ENCODE results near the gene RASGRF1. TPM values are rescaled to one million over a fixed set of nuclear protein-coding genes. Genes with fewer than 3 reads are reported as not detected.

RASGRF1 gene
- total RNA-seq, 1 donor from 2014 or later, result 0.07 TPM

DNA sequence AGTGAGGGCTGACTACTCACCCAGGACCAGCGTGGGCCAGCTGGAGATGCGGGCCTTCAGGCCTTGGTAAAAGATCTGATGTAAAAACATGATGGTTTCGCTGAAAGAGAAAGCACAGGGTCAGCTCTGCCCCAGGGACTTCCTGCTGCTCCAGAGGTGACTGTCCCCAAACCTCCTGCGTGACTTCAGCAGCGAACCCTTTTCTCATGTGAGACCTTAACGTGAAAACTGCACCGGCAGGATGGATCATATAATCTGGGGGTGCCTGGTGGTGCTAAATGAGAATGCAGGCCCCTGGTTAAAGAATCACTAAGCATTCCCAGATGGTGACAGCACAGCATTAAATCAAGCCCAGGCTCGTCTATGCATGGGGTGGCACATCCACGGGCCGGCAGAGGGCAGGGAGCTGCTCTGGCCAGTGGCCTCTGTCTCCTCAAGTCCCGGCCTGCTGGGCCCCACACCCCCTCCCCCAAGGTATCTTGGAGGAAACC, 55.4 kb downstream of the RASGRF1 start:
- H3K4me3 Mint-ChIP-seq, result no peak overlapping the region
- peaks cover 11% of the 10 kb centered on the region for H3K9me3 Mint-ChIP-seq
- no peak for DNase-seq (ENCODE audit: low spot score in 2 of 2, unreplicated experiment in 2 of 2)
- H3K4me1 Mint-ChIP-seq, result no peaks in the 10 kb centered on the region
- no peak overlapping the region for H3K27ac Mint-ChIP-seq
- no peaks in the 10 kb centered on the region for H3K36me3 Mint-ChIP-seq
- TF ChIP-seq, protein P1, sequence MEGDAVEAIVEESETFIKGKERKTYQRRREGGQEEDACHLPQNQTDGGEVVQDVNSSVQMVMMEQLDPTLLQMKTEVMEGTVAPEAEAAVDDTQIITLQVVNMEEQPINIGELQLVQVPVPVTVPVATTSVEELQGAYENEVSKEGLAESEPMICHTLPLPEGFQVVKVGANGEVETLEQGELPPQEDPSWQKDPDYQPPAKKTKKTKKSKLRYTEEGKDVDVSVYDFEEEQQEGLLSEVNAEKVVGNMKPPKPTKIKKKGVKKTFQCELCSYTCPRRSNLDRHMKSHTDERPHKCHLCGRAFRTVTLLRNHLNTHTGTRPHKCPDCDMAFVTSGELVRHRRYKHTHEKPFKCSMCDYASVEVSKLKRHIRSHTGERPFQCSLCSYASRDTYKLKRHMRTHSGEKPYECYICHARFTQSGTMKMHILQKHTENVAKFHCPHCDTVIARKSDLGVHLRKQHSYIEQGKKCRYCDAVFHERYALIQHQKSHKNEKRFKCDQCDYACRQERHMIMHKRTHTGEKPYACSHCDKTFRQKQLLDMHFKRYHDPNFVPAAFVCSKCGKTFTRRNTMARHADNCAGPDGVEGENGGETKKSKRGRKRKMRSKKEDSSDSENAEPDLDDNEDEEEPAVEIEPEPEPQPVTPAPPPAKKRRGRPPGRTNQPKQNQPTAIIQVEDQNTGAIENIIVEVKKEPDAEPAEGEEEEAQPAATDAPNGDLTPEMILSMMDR (IDR thresholded peaks at IDR 0.05; ENCODE audit: unreplicated experiment), result peak; percentile 43
- H3K27me3 Mint-ChIP-seq (ENCODE audit: low read depth), result no peaks in the 10 kb centered on the region

DNA sequence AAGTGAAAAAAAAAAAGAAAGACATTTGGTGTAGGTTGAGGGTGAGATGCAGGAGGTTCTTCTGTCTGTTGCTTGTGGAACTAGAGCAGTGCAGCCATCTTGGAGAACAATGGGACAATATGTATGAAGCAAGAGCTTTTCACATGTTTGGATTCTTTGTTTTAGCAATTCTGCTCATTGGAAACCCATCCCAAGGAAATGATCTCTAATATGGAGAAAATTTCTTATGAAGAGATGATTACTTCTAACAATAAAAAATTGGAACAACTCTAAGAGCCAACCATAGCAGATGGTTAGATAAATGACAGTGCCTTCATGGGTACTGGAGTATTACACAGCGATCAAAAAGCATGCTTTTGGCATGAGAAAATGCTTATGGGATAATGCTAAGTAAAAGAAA, 56.3 kb downstream of the RASGRF1 start:
- H3K9me3 Mint-ChIP-seq, result peaks cover 11% of the 10 kb centered on the region
- no peaks in the 10 kb centered on the region for H3K36me3 Mint-ChIP-seq
- H3K4me3 Mint-ChIP-seq, result no peak overlapping the region
- no peaks in the 10 kb centered on the region for H3K4me1 Mint-ChIP-seq
- TF ChIP-seq, protein P1 (IDR thresholded peaks at IDR 0.05; ENCODE audit: unreplicated experiment), result no peak
- no peak overlapping the region for H3K27ac Mint-ChIP-seq
- H3K27me3 Mint-ChIP-seq (ENCODE audit: low read depth), result no peaks in the 10 kb centered on the region
- DNase-seq (ENCODE audit: low spot score in 2 of 2, unreplicated experiment in 2 of 2), result no peak

DNA sequence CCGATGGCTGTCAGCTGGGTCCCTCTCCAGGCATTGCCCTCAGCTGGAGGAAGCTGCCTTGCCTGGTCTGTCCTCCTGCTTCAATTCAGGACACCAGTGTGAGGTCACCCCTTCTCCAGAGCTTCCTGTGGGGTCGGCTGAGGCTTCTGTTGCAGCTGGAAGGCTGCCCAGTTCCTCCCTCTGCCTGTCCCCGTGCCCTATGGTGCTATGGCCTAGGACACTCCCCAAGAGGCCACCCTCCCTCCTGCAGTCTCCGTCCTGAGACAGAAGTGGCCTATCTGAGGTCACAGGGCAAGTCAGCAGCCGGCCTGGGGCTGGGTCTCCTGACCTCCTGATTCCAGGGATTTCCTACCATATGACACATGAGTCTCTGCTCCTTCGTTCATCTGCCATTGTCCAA, 57.9 kb downstream of the RASGRF1 start:
- Mint-ChIP-seq H3K27me3 (ENCODE audit: low read depth) (peaks cover 2% of the 10 kb centered on the region), H3K36me3 (no peaks in the 10 kb centered on the region), H3K27ac (no peak overlapping the region), H3K4me1 (no peaks in the 10 kb centered on the region), H3K4me3 (no peak overlapping the region), H3K9me3 (peaks cover 11% of the 10 kb centered on the region)
- no peak for DNase-seq (ENCODE audit: low spot score in 2 of 2, unreplicated experiment in 2 of 2)
- TF ChIP-seq, protein P1 (IDR thresholded peaks at IDR 0.05; ENCODE audit: unreplicated experiment), result no peak

DNA sequence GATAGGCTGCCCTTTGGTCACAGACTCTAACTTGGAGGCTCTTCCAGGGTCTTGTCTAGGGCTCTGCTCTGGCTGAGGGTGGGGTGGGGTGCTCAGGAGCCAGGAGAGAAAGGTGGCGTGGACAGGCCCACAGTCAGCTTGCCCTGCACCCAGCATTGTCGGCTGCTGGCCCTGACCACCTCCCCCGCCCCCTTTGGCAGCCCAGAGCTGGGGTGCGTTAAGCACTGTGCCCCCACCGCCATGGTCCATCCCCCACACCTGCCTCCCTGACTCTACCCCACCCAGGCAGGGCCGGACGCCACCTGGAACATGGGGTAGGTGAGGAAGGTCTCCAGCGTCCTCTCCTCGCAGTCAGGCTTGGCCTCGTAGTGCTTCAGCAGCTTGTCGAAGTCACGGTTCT, 58.8 kb downstream of the RASGRF1 start:
- no peak for DNase-seq (ENCODE audit: low spot score in 2 of 2, unreplicated experiment in 2 of 2)
- no peak overlapping the region for H3K4me3 Mint-ChIP-seq
- no peak overlapping the region for H3K27ac Mint-ChIP-seq
- H3K9me3 Mint-ChIP-seq, result peaks cover 8% of the 10 kb centered on the region
- peaks cover 2% of the 10 kb centered on the region for H3K27me3 Mint-ChIP-seq (ENCODE audit: low read depth)
- no peaks in the 10 kb centered on the region for H3K36me3 Mint-ChIP-seq
- TF ChIP-seq, protein P1 (IDR thresholded peaks at IDR 0.05; ENCODE audit: unreplicated experiment), result no peak
- H3K4me1 Mint-ChIP-seq, result no peaks in the 10 kb centered on the region

DNA sequence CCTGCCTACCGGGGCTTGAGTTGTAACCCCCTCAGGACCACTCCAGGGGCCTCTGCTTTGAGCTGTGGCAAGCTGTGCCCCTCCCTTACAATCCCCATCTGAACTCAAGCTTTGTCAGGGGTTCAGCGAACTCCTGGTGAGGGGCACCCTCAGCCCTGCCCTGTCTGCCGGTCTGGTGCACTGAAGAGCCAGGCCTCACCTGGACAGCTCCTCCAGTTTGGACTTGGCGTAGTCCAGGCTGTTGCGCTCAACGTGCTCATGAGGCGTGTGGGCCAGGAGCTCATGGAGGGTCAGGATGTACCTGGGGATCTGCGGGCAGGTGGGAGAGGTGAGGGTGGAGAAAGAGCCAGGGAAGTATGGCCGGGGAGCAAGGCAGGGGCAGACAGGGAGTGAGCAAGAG, 59.4 kb downstream of the RASGRF1 start:
- Mint-ChIP-seq H3K27me3 (ENCODE audit: low read depth) (peaks cover 2% of the 10 kb centered on the region), H3K4me3 (no peak overlapping the region), H3K36me3 (no peaks in the 10 kb centered on the region), H3K4me1 (no peaks in the 10 kb centered on the region), H3K27ac (no peak overlapping the region), H3K9me3 (peaks cover 8% of the 10 kb centered on the region)
- TF ChIP-seq, protein P1 (IDR thresholded peaks at IDR 0.05; ENCODE audit: unreplicated experiment), result no peak
- DNase-seq (ENCODE audit: low spot score in 2 of 2, unreplicated experiment in 2 of 2), result no peak

DNA sequence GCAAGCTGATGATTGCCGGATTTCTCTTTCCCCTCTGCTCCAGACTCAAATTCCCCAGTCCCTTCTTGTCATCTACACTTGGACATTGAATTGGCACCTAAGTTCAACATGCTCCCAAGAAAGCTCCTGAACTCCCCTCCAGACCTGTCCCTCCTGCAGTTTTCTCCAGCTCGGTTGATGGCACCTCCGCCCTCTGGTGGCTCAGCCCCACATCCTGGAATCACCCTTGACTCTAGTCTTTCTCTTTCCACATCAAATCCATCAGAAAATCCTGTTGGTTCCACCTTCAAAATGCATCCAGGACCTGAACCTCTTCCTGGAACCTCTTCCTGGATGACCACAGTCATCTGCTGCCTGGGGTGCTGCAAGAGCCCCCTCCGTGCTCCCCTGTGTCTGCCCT, 60.1 kb downstream of the RASGRF1 start:
- peaks cover 8% of the 10 kb centered on the region for H3K9me3 Mint-ChIP-seq
- DNase-seq (ENCODE audit: low spot score in 2 of 2, unreplicated experiment in 2 of 2), result no peak
- peaks cover 2% of the 10 kb centered on the region for H3K27me3 Mint-ChIP-seq (ENCODE audit: low read depth)
- H3K36me3 Mint-ChIP-seq, result no peaks in the 10 kb centered on the region
- no peak overlapping the region for H3K27ac Mint-ChIP-seq
- no peaks in the 10 kb centered on the region for H3K4me1 Mint-ChIP-seq
- H3K4me3 Mint-ChIP-seq, result no peak overlapping the region
- TF ChIP-seq, protein P1 (IDR thresholded peaks at IDR 0.05; ENCODE audit: unreplicated experiment), result no peak

Measured in mesothelial cell of epicardium (in vitro differentiated cells).